ENCODE measurements around the gene STX8.

STX8 gene

DNA sequence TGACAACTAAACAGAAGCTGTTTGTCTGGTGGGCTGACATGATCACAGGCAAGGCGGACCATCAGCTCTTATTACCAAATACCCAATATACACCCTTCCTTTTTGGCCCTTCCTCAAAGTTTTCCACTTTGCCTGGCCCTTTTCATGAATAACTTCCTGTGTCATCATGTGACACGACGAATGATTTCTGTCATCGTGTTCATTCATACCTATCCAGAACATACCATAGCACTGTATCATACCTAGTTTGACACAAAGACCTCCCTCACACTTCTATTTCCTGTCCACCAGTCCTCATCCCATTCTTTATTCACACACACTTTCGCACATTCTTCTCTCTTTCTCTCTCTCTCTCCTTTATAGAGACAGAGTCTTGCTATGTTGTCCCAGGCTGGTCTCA, 131.8 kb downstream of the STX8 start:
- no peak for DNase-seq (ENCODE audit: low spot score)

DNA sequence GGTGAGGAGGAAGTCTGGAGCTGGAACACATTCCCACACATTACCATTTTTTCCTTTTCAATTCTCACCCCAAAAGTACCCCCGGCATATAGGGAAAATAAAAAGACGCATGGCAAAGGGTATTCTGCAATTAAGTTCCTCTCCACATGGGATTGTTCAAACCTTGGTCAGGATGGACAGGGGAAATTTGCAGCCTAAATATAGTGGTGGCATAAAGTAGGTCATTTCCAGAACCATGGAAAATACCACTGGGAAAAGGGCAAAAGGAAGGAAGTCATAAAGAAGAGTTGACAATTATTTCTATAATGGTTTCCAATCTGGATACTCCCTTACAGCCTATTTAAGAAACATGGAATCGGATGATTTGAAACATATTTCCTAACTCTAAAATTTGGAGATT, 135.8 kb downstream of the STX8 start:
- no peak for DNase-seq (ENCODE audit: low spot score)

DNA sequence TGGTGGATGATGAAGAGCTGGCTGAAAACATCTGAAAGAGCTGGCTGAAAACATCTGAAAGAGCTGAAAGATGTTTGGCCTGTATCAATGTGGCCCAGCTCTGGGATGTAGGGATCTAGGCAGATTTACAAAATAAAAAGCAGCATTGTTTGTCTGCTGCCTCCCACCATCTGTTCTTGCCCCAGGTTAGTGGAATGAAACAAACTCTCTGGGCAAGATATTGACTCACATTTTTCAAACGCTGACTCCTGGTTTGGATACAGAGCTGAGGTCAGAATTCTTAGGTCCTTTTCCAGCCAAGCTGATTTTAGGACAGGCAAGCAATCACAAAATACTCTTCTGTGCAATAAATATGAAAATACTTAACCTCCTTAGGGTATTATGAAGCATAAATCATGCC, 139.0 kb downstream of the STX8 start:
- no peak for DNase-seq (ENCODE audit: low spot score)

DNA sequence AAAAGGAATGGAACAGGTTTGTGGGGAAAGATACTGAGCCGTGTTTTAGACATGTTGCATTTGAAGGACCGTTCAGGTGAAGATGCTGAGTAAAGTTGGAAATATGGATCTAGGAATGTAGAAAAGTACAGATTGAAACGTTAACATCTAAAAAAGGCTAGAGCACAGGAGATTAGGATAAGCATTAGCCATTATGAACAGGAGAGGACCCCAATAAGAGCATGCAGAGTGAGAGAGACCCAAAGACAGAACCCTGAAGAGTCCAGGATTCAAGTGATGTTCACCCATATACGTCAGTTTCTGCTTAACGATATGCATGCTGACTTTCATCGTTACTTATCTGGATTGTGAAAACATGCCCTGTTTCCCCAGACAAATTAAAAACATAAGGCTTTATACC, 140.5 kb downstream of the STX8 start:
- DNase-seq (ENCODE audit: low spot score): no peak

DNA sequence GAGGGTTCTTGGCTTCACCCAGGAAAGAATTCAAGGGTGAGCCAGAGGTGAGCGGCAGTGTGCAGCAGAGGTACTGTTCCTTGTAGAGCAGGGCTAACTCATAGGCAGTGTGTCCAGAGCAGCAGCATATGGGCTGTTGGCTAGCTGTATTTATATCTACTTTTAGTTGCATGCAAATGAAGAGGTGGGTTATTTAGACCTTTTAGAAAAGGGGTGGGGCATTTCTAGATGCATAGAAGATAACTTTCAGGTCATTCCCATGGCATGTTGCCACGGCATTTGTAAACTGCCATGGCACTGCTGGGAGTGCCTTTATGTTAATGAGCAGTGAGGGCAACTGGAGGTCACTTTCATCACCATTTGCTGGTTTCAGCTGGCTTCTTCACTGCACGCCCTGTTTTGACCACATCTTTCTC, 141.0 kb downstream of the STX8 start:
- DNase-seq (ENCODE audit: low spot score): no peak

DNA sequence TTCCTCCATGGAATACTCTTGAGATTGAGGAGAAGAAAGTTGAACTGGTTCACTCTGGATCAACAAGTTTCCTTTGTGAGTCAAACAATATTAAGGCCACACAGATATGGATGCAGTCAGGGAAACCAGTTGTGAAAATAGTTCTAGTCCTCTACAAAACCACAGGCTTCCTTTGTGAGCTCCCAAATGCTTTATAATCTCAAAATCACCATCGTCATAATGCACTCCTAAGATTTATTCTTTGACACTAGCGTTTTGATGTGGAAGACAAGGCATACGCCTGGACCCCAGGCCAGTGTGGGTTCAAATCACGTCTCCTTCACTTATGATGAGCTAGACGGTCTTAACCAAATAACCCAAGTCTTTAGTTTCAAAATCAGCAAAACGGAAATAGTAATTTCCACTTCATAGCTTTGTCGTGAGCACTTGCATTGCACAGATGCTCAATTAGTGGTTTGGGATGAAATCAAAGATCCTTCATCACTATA, 142.6 kb downstream of the STX8 start:
- DNase-seq (ENCODE audit: low spot score): no peak

DNA sequence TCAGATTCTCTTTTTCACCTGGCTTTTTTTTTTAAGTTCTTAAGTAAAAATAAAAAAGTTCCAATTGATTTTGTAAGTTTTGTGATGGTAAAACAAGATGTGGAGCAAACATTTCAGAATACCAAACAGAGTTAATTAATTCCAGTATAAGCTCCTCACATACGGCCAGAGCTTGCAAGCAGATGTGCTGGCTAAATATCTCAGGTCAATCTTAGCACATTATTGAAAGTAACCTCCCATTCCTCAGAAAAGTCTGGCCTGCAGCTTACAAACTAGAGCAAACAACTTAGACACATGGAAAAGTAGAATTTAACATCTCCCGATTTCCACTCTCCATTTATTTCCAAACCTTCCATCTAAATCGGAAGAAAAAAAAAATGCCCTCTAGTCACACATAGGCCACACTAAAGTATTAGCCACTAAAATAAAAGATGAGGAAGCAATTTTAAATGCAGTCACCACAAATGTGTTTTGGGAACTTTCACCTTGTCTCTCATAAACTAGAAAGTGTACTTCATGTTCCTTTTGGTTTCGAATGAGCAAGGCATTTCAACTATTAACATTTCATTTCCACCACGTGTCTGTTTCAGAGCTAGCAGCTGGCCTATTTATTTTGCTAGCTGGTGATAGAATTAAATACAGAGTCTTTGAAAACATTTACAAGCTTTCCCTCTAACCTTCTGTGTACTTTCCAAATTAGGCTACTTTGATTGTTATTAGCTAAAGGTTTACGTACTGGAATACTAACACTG, 143.3 kb downstream of the STX8 start:
- no peak for DNase-seq (ENCODE audit: low spot score)

DNA sequence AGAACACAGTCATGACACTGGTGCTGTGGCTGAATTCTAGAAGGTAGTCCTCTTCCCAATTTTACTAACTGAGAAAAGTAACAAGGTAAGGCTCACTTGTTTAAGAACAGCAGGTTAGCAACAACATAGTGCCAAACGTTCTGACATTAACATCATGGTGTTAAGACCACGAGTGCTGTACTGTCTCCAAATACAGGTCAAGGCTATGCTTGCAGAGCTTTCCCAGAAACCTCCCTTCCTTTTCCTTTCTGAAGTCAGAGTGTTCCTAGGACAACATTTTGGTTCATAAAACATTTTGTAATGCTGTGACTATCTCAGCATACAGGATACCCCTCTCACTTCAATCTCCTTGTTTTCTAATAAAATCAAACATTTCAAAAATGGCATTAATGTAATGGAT, 144.0 kb downstream of the STX8 start:
- DNase-seq (ENCODE audit: low spot score): no peak

DNA sequence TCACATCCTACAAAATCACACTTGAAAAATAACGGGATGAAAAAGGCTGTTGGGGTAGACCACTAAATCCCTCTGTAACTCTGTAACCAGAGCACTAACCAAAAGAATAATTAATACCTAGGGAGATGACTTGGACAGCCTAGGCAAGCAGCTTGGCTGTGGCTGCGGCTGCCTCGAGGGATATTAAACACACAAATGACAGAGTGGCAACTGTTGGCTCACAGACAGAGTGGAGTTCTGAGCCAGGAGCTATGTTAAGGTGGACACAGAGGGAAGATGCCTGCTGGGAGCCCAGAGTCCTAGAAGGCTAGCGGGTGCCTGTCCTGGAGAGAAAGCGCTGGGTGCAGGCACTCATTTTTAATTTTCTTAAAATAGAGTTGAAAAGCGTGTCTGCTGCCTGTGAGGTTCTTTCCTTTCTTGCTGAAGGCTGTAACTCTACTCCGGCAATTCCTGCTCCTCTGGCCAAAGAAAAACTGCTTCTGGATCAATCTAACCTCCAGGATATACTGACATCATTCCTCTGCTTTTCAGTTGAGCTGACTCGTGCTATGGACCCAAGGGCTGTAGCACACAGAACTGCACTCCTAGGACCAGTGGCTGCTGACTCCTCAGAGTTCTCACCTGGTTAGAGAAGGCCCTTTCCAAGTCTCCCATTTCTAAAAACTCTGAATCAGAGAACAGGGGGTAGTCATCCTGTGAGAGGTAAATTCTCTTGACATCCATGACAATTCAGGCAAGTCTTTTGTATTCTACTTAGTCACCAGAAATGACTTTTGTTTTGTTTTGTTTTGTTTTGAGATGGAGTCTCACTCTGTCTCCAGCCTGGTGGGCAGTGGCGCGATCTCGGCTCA, 147.9 kb downstream of the STX8 start:
- no peak for DNase-seq (ENCODE audit: low spot score)

DNA sequence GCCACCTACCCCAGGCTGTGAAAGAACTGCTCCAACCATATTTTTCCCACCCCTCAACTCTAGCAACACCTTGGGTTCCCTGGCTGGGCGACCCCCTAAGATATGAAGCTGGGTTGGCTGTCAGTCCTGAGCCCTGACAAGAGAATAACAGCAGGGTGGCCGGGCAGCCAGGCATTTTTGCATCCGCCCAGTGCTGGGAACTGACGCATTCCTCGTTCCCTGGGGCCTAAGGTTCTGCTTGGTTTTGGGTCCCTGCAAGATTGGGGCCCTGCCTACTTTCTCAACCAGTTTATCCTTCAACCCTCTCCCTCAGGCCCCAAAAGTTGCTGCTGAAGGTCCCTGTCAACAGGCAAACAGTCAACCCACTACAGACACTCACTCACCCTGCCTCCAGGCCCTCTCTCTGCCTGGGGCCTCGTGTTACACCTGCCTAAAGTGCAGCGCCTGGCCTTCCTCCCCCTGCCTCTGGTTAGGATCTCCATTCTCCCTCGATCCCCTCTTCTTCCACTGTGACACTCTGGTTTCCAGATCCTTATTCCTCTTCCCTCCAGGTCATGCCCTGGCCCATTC, 151.5 kb downstream of the STX8 start:
- DNase-seq (ENCODE audit: low spot score): no peak

DNA sequence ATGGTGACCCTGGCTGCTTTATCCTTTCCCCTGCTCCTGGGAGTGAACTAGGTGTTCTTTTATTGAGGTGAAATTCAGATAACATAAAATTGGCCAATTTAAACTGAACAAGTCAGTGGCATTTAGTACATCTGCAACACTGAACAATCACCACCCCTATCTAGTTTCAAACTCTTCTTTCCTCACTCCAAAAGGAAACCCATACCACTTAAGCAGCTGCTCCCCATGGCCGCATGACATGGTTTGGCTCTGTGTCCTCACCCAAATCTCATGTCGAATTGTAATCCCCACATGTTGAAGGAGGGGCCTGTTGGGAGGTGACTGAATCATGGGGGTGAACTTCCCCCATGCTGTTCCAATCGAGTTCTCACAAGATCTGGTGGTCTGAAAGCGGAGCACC, 154.1 kb downstream of the STX8 start:
- DNase-seq (ENCODE audit: low spot score): no peak

DNA sequence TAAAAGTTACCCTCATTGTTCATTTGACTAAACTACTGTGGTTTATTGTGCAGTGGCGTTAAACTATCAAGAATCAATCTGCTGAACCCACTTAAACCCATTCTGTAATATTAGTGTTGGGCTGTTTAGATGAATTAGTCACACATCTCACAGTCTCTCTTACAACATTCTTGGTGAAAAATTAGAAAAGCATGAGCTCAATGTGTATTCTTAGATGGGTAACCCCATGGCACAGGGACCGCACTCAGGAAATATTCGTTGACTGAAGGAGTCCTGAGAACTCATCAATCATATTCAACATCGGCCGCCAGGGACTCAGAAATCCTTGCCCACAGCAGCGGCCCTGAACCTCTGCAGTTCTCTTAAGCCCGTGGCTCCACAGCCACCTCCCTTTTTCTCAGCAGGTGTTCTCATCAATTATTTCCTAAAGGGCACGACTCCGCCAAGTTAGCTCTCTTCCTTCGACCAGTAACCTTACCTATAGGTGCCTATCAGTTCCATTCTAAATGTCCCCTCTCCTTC, 155.6 kb downstream of the STX8 start:
- DNase-seq (ENCODE audit: low spot score): no peak

DNA sequence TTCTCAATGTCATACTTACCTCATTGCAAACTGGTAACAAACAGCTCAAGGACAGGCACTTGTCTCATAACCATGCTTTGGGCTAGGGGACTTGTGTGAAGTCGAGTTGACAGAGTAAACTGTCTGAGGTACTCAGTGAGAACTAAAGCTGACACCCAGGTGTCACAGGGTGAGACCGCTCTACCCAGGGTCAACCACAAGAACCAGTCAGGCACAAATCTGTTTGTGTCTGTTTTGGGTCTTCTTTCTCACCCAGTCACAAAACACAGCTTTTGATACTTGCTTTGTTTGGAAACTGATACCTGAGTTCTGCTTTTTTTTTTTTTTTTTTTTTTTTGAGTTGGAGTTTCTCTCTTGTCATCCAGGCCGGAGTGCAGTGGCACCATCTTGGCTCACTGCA, 161.1 kb downstream of the STX8 start:
- DNase-seq (ENCODE audit: low spot score): no peak

DNA sequence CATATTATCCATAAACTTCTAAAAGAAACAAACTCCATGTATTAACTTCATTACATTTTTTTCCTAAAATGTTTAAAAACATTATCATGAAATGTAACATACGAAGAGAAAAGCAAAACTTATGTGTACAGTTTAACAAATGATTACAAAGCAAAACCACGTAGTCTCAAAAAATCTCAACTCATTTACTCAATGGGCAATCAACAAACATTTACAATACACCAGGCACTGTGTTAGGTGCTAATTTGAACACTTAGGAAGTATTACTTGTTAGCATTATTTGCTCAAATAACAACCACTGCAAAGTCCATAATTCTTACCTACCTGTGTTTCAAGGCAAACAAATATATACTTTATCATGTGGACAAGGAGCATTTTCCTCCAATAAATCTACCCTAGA, 164.9 kb downstream of the STX8 start:
- no peak for DNase-seq (ENCODE audit: low spot score)

DNA sequence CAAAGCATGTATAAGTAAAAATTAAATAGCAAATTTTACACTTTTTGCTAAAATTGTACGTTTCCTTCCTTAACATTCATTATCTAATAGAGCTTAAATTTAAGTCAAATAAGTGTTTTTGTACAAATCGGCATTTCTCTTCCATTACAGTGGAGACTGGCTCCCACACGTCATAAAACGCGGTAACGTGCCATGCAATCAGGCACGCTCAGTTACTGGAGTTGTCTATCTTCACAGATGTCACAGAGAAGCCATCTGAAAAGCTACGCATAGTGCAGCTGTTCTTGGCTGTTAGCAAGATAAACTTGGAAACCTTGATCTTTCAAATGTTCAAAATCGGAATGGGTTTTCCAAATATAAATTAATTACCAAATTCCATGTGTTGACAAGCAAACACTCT, 165.3 kb downstream of the STX8 start:
- DNase-seq (ENCODE audit: low spot score): no peak

DNA sequence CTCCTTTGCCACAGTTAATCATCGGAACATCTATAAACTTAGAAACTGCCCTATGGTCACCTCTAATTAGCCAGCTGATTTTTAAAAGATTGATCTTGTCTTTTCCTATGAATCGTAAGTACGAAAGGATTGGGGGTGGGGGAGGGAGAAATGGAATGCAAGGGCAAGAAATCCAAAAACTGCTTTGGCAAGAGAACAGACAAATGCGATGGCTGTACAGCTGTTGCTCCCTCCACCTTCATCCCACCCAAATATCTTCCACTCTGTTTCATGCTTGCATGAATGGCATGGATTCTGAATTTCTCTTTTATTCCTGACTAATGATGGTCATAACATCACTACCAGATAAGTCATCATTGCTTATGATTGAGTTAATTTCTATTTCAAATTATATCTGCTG, 165.7 kb downstream of the STX8 start:
- no peak for DNase-seq (ENCODE audit: low spot score)

DNA sequence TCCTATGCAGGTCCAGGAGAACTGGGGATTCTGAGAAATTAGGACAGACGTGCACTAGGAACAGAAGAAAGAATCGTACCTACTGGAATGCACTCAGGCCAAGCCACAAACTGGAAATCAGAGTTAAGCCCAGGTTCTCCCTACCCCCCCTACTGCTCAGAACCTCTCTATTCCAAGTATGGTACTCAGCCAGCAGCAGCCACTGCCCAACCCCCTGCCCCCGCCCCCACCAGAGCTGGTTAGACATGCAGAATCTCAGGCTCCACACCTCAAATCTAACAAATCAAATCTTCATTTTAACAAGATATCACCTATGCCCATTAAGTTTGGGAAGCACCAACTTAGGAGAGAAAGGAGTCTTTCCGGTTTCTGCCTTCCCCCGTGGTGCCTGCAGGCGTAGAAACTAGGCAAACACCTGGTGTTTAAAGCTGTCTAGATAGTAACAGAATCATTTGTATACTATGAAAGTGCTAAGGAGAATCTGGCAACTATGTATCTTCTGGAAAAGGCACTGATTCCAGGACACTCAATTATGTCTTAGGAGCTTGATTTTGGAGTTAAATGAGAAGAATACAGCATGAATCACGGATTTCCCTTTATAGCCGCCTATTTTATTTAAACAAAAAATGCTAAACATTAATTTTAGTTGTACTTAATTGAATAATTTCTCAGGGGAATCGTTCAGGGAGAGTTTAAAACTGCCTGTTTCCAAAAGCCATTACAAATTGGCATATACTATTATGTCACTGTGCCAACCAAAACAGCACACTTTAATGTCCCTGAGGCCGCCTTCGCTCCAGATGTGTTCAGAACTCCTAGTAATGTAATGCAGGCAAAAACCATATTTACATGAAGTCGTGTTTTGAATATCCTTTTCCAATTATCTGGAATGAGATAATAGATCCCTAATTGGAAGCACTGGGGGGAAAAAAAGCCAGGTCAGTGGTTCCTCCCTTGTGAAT, 166.5 kb downstream of the STX8 start:
- no peak for DNase-seq (ENCODE audit: low spot score)

DNA sequence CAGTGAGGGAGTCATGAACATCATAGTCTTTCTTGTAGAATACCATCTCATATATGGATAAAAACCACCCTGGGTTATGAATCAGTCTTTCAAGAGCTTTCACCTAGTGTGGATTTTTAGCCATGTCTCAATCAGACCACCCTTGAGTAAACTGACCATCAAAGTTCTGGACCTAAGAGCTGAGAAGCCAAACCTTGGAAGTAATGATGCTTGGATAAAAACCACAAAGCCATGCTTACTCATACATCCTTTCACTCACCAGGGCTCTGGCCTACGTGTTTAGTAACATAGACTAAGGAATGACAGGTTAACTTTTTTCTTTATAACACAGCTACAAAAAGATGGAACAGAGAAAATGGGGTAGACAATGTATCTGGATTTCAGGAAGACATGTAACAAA, 167.2 kb downstream of the STX8 start:
- DNase-seq (ENCODE audit: low spot score): no peak

DNA sequence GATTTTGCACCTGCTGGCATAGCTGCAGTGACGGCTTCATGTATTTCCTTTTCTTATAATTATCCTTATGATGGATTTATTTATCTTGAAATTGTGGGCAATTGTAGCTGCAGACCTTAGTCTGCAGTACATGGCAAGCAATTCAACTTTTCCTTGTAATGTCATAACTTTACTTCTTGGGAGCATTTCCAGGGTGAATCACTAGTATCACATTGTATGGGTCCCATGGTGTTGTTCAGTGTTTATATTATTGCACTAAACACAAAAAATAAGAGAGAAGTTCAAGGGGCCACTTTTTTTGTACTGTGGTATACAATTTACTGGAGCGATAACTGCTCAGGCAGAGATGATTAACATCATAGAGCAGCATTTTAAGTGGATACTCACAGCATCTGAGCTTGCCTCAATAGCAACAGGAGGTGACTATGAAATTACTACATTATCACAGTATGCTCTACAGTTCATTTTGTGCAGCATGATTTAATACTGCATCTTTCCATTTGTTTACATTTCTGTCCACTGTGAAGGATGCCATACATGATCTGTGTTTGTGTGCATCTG, 169.5 kb downstream of the STX8 start:
- DNase-seq (ENCODE audit: low spot score): no peak

DNA sequence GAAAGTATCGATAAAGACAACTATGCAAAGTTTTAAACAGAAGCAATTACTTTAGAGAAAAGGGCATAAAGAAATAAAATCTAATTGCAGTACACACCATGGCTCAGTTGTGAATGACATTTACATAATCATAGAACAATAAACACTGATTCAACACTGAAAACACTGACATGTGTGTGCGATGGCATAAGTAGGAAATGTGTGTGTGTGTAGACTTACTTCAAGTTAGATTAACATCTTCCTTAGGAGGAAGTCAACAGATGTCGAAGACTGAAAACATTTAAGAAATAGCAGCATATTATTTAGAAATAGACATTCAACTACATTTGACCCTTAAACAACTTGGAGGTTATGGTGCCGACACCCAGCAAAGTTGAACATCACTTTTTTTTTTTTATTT, 172.4 kb downstream of the STX8 start:
- DNase-seq (ENCODE audit: low spot score): no peak
